ENCODE measurements around the gene INSM1. TPM values are rescaled to one million over a fixed set of nuclear protein-coding genes. Genes with fewer than 3 reads are reported as not detected.

The INSM1 gene
- total RNA-seq, 1 donor from 2014 or later = not detected

DNA sequence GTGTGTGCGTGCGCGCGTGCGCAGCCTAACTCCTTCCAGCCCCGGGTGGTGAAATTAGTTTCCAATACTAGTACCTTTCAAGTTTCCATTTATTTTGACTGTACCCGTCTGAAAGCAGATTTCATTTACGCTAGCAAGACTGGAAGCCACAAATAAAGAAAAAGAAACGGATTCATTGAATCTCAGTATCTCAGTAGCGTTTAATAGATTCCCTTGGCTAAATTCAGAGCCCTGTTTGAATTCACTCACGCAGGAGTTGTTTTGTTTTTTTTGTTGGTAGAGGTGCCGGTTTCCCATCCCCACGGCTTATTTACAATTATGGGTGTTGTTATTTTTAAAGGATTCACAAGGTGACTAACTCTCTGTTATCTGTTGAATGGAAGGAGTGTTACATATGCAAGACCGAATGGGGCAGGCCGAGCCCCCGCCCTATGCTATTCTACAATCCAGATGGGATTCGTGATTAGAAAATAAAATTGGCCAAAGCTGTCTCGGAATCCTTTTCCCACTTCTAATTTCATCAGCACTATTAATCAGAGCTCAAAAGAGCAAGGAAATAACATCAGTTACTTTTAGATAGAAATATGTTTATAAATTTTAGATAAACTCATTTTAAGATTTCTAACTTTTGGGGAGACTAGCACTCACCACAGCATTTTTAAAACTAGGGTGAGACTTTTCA is 2.3 kb upstream of the INSM1 start:
- peaks cover 14% of the 10 kb centered on the region for H3K4me1 Mint-ChIP-seq (ENCODE audit: low read depth)
- H3K36me3 Mint-ChIP-seq (ENCODE audit: low read depth) = no peaks in the 10 kb centered on the region
- no peak for DNase-seq (ENCODE audit: low spot score)
- H3K27me3 Mint-ChIP-seq (ENCODE audit: low read depth) = peaks cover 62% of the 10 kb centered on the region
- no peaks in the 10 kb centered on the region for H3K9me3 Mint-ChIP-seq (ENCODE audit: low read depth)
- H3K27ac Mint-ChIP-seq (ENCODE audit: unreplicated experiment) = no peak overlapping the region
- no peak overlapping the region for H3K4me3 Mint-ChIP-seq (ENCODE audit: unreplicated experiment)
- TF ChIP-seq CTCF (IDR thresholded peaks at IDR 0.05) = no peak

DNA sequence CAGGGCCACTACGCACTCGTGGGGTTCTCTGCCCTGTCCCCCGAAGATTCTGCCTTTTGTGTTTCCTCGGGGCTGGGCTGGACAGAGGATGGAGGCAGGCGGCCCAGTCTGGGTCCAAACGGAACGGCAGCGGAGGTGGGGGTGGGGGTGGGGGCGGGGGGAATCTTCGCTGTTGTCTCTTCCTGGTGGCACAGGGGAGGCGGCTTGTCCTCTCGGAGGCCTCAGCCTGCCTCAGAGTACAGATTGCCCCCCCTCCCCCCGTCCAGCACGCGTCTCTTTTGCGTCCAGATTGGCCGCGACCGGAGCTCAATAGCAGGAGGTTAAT is 1.4 kb upstream of the INSM1 start:
- Mint-ChIP-seq H3K4me3 (ENCODE audit: unreplicated experiment) (no peak overlapping the region), H3K4me1 (ENCODE audit: low read depth) (peaks cover 14% of the 10 kb centered on the region), H3K27ac (ENCODE audit: unreplicated experiment) (no peak overlapping the region), H3K36me3 (ENCODE audit: low read depth) (no peaks in the 10 kb centered on the region), H3K9me3 (ENCODE audit: low read depth) (no peaks in the 10 kb centered on the region), H3K27me3 (ENCODE audit: low read depth) (peaks cover 62% of the 10 kb centered on the region)
- DNase-seq (ENCODE audit: low spot score) = no peak
- no peak for TF ChIP-seq CTCF (IDR thresholded peaks at IDR 0.05)

DNA sequence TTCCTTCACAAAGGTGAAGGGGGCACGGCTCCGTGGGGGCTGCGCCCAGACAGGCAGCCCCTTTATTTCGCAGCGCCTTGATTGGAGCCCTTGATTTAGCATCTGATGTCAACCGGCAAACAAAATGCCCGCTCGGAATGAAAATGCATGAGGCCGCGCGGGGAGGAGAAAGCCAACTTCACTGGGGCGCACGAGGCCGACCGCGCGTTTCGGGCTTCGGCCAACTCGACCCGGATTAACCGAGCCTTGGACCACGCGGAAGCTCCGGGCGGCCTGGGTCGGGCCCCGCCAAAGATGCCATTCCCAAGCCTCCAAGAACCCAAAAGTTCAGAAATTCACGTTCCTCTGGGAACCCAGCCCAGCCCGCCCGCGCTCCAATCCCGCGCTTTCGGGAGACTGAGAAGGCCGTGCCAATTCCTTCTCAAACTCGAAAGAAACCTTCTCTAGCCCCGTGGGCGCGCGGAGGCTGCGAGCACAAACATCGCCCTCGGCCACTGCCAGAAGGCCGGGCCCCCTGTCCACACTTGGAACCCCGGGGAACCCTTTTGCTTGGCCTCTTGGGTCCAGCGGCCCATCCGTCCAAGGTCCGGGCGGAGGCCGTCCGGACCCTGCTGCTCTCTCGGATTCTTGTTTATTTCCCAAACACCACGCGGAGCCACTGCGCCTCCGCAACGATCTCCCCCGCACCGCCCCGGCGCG is 879 bp upstream of the INSM1 start:
- H3K9me3 Mint-ChIP-seq (ENCODE audit: low read depth) = no peaks in the 10 kb centered on the region
- H3K27me3 Mint-ChIP-seq (ENCODE audit: low read depth) = peaks cover 62% of the 10 kb centered on the region
- TF ChIP-seq CTCF (IDR thresholded peaks at IDR 0.05) = no peak
- peaks cover 14% of the 10 kb centered on the region for H3K4me1 Mint-ChIP-seq (ENCODE audit: low read depth)
- H3K4me3 Mint-ChIP-seq (ENCODE audit: unreplicated experiment) = no peak overlapping the region
- no peak for DNase-seq (ENCODE audit: low spot score)
- no peak overlapping the region for H3K27ac Mint-ChIP-seq (ENCODE audit: unreplicated experiment)
- H3K36me3 Mint-ChIP-seq (ENCODE audit: low read depth) = no peaks in the 10 kb centered on the region

GRCh38 chr20:20368418-20369249 is 730 bp downstream of the INSM1 start:
- no peak for TF ChIP-seq CTCF (IDR thresholded peaks at IDR 0.05)
- Mint-ChIP-seq H3K27ac (ENCODE audit: unreplicated experiment) (no peak overlapping the region), H3K9me3 (ENCODE audit: low read depth) (no peaks in the 10 kb centered on the region), H3K4me1 (ENCODE audit: low read depth) (peaks cover 14% of the 10 kb centered on the region), H3K27me3 (ENCODE audit: low read depth) (peaks cover 62% of the 10 kb centered on the region), H3K36me3 (ENCODE audit: low read depth) (no peaks in the 10 kb centered on the region), H3K4me3 (ENCODE audit: unreplicated experiment) (no peak overlapping the region)
- DNase-seq (ENCODE audit: low spot score) = no peak
